Measurements from ENCODE around the gene CAMKMT.

DNA sequence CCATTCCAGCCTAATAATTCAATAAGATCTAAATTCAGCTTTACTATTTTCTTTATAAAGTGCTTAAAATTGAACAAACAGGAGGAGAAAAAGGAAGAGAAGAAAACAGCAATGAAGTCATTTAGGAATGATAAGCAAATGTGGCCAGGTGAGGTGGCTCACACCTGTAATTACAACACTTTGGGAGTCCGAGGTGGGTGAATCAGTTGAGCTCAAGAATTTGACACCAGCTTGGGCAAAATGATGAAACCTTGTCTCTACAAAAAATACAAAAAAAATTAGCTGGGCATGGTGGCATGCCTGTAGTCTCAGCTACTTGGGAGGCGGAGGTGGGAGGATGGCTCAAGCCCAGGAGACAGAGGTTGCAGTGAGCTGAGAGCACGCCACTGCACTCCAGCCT, 129.0 kb downstream of the CAMKMT start:
- TF ChIP-seq, protein P1, sequence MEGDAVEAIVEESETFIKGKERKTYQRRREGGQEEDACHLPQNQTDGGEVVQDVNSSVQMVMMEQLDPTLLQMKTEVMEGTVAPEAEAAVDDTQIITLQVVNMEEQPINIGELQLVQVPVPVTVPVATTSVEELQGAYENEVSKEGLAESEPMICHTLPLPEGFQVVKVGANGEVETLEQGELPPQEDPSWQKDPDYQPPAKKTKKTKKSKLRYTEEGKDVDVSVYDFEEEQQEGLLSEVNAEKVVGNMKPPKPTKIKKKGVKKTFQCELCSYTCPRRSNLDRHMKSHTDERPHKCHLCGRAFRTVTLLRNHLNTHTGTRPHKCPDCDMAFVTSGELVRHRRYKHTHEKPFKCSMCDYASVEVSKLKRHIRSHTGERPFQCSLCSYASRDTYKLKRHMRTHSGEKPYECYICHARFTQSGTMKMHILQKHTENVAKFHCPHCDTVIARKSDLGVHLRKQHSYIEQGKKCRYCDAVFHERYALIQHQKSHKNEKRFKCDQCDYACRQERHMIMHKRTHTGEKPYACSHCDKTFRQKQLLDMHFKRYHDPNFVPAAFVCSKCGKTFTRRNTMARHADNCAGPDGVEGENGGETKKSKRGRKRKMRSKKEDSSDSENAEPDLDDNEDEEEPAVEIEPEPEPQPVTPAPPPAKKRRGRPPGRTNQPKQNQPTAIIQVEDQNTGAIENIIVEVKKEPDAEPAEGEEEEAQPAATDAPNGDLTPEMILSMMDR (conservative IDR thresholded peaks at IDR 0.05) = no peak
- no peak for TF ChIP-seq ZFX (IDR thresholded peaks at IDR 0.05)
